Heart right ventricle (tissue), 16 donors: ENCODE data around the gene ITGB3. TPM values are rescaled to one million over a fixed set of nuclear protein-coding genes. Genes with fewer than 3 reads are reported as not detected.

Source experiments
- ATAC-seq, 8 donors: fragments of 200-7000 bp; cut with Tn5 transposase; one replicate each; pipeline ENCODE4 v1.9.1; 2020; ENCODE audit warnings: mild to moderate bottlenecking in 8 of 8, moderate library complexity in 8 of 8, moderate number of reproducible peaks in 1 of 8
- DNase-seq, 2 donors: peaks; one replicate each; pipeline ENCODE4 v3.0.0-alpha.2; 2020
- H3K27ac ChIP-seq, 10 donors: fragments of 200-600 bp; sonication (generic) in 2 of 10; one replicate each; pipeline versions ENCODE4 v1.5.0 to v1.8.0; 2020 to 2022; ENCODE audit warnings: mild to moderate bottlenecking in 3 of 10
- H3K27me3 ChIP-seq, 7 donors: fragments of 200-600 bp; one replicate each; pipeline ENCODE4 v1.8.0; 2021 to 2022; ENCODE audit warnings: mild to moderate bottlenecking in 2 of 7
- H3K36me3 ChIP-seq, 9 donors: fragments of 200-600 bp; sonication (generic) in 1 of 9; one replicate each; pipeline versions ENCODE4 v1.5.0 to v1.8.0; 2020 to 2022; ENCODE audit warnings: mild to moderate bottlenecking in 2 of 9
- H3K4me1 ChIP-seq, 9 donors: fragments of 200-600 bp; sonication (generic) in 1 of 9; one replicate each; pipeline versions ENCODE4 v1.5.0 to v1.8.0; 2020 to 2022; ENCODE audit warnings: mild to moderate bottlenecking in 4 of 9
- H3K4me3 ChIP-seq, 10 donors: fragments of 200-600 bp; sonication (generic) in 2 of 10; one replicate each; pipeline versions ENCODE4 v1.5.0 to v1.8.0; 2020 to 2022; ENCODE audit warnings: mild to moderate bottlenecking in 7 of 10, moderate library complexity in 2 of 10
- H3K9me3 ChIP-seq, 11 donors: fragments of 200-600 bp in 10 of 11; sonication (generic) in 2 of 11; one replicate each; pipeline versions ENCODE4 v1.5.0 to v1.8.0; 2013 to 2022; ENCODE audit warnings: mild to moderate bottlenecking in 2 of 11, control low read depth in 1 of 11, moderate library complexity in 1 of 11
- CTCF ChIP-seq, 9 donors: fragments of 200-600 bp; sonication (generic) in 2 of 9; IDR thresholded peaks; one replicate each; pipeline versions ENCODE4 v1.5.0 to v1.8.0; 2021 to 2022; ENCODE audit warnings: antibody characterized with exemption in 9 of 9, mild to moderate bottlenecking in 5 of 9, moderate library complexity in 1 of 9
- WGBS, 2 donors: extraction: QIAGEN DNeasy Blood & Tissue Kit; methylation state at CpG; one replicate each; pipeline ENCODE4 v1.1.7; 2013; ENCODE audit warnings: inconsistent platforms in 1 of 2; 5-methylcytosine and 5-hydroxymethylcytosine counted together
- intact Hi-C, 10 donors: fragments of 100-400 bp; cut with DNase I; formaldehyde crosslinking; loops; one replicate each; pipeline versions ENCODE4 v1.11.1 to v1.14.2; 2022
- polyA plus RNA-seq, 2 donors: library from polyadenylated mRNA; stranded (reverse); fragments of 200-250 nt; gene quantifications; one replicate each; pipeline ENCODE4 v1.2.3, GENCODE V29; 2013
- total RNA-seq, 10 donors: library from RNA; stranded (reverse); fragmentation: NEBNext Ultra II Directional in 3 of 10; extraction: Animal tissue kit (Norgen Biotek cat#: 25700) in 3 of 10; gene quantifications; one replicate each; pipeline versions ENCODE4 v1.2.1 to v1.2.4, GENCODE V29; 2021 to 2023
- donor health status: Arrhythmogenic right ventricular cardiomyopathy.
- donor health status: ischemic (EF 13 %, LVEDD 7.1; RV severe dilation, severe dysfunction).
- donor health status: healthy with polysubstance abuse.
- donor health status: DM: no; HTN: yes; CAD: no.
- donor health status: DM: no; HTN: no; CAD: no.
- donor health status: ischemic (EF 25% LVEDD 6.9; RV normal size, moderate dysfunction).
- donor health status: ischemic (EF 25% LVEDD 5.7; RV mildly dilated, moderate dysfunction).
- donor health status: healthy.
- donor health status: DM: yes; HTN: yes; CAD: no.
- donor health status: Ischemic cardiomyopathy.
- donor health status: ischemic (EF 35%, LVEDD 5.7; RV mildly dilated, moderate dysfunction).
- donor health status: nonischemic (EF 11% LVEDD 7.7; RV severe dilation, severe dysfunction).
- donor health status: DM: yes; HTN: yes; CAD: no.
- donor health status: PGD.
- donor health status: ischemic (EF 29% LVEDD 5.4; RV normal size, mild dysfunction).
- donor health status: nonischemic (EF 23%, LVEDD 6.1; RV moderate dilation, normal function).

Gene ITGB3
- total and polyA plus RNA-seq, 12 donors = 1.9 to 18.0 (median 3.2) TPM

GRCh38 chr17:47205419-47205963 lies 48.1 kb upstream of the ITGB3 start:
- peak overlapping the region in 6 of 10 donors; percentile 0 to 23 (median 10) for H3K4me3 ChIP-seq
- no peaks in the 10 kb centered on the region for H3K9me3 ChIP-seq
- no peaks in the 10 kb centered on the region for H3K36me3 ChIP-seq
- 30 to 38% methylated on average over 9 of the region's 9 CpGs for WGBS, 2 donors
- DNase-seq (peak; percentile 26 to 54), ATAC-seq (peak in 7 of 8 donors; percentile 54 to 80 (median 73))
- intact Hi-C loops = no loop called here
- peak overlapping the region; percentile 51 to 92 (median 77) for H3K27ac ChIP-seq
- no peak for TF ChIP-seq CTCF (IDR thresholded peaks at IDR 0.05)
- H3K4me1 ChIP-seq = peaks cover 6 to 61% (median 41%) of the 10 kb centered on the region in 9 donors
- no peaks in the 10 kb centered on the region for H3K27me3 ChIP-seq

GRCh38 chr17:47207143-47208067 lies 46.2 kb upstream of the ITGB3 start:
- Histone ChIP-seq H3K36me3 (no peaks in the 10 kb centered on the region), H3K27ac (peak overlapping the region in 3 of 10 donors; percentile 4 to 92 (median 91)), H3K27me3 (no peaks in the 10 kb centered on the region), H3K9me3 (no peaks in the 10 kb centered on the region), H3K4me1 (peaks cover 6 to 61% (median 45%) of the 10 kb centered on the region in 9 donors), H3K4me3 (no peak overlapping the region)
- ATAC-seq = no peak
- WGBS, 2 donors = 78 to 82% methylated on average over 8 of the region's 8 CpGs
- DNase-seq = no peak
- TF ChIP-seq CTCF (IDR thresholded peaks at IDR 0.05) = no peak
- intact Hi-C loops = no loop called here

- Histone ChIP-seq H3K27me3 (no peaks in the 10 kb centered on the region), H3K9me3 (no peaks in the 10 kb centered on the region), H3K27ac (peak within 1 kb of the TSS in 4 of 10 donors; percentile 15 to 52 (median 34)), H3K36me3 (no peaks in the 10 kb centered on the region), H3K4me1 (peaks cover 6 to 55% (median 40%) of the 10 kb centered on the region in 9 donors), H3K4me3 (no peak within 1 kb of the TSS)
- intact Hi-C loops = no loop called here
- DNase-seq (no peak), ATAC-seq (peak in 1 of 8 donors; percentile 4)
- WGBS, 2 donors = 52 to 64% methylated on average over 6 of the region's 6 CpGs
- no peak for TF ChIP-seq CTCF (IDR thresholded peaks at IDR 0.05)
Observed at GRCh38 chr17:47208744-47209488, 44.7 kb upstream of the ITGB3 start, which contains the start of gene MYL4. MYL4 (plus strand) TSS chr17:47209348; CDS start chr17:47209423, 75 bp downstream.

- Histone ChIP-seq H3K27ac (peak overlapping the region in 3 of 10 donors; percentile 12 to 49 (median 27)), H3K4me1 (peaks cover 6 to 49% (median 34%) of the 10 kb centered on the region in 9 donors), H3K27me3 (no peaks in the 10 kb centered on the region), H3K9me3 (no peaks in the 10 kb centered on the region), H3K36me3 (no peaks in the 10 kb centered on the region), H3K4me3 (no peak overlapping the region)
- intact Hi-C loops = no loop called here
- TF ChIP-seq CTCF (IDR thresholded peaks at IDR 0.05) = no peak
- no peak for DNase-seq
- ATAC-seq = no peak
- 78 to 86% methylated on average over 3 of the region's 3 CpGs for WGBS, 2 donors
Observed at GRCh38 chr17:47209499-47209898, 44.1 kb upstream of the ITGB3 start.
